ENCODE results near the gene MTM1.

MTM1 gene

DNA sequence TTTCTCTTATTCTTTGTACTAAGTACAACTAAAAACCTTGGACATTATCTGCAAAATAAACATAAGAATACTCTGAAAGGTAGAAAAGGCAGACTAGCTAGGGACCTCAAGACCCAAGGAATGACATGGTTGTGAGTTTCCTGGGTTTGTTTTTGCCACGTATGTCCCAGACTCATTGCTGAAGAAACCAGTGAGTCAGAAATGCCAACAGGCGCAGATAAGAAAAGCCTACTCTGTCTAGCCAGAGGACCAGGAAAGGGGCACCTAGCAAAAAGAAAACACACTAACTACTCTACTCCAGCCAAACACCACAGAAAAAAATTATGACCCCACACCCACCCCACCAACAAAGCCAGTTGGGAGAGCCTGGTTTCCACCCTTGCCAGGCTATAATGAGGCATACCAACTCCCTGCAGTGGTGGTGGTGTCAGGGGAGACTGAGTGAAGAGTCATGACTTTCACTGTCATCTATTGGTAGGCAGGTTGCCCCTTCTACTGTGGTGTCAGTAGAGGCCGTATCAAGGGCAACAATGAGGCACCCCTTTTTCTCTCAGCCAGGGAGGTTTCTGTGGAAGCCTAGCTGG, 135.7 kb downstream of the MTM1 start:
- Histone ChIP-seq H3K4me3 (ENCODE audit: low read length) (no peak overlapping the region), H3K4me1 (ENCODE audit: control insufficient read depth, insufficient read depth, low read length) (peaks cover 6% of the 10 kb centered on the region)

DNA sequence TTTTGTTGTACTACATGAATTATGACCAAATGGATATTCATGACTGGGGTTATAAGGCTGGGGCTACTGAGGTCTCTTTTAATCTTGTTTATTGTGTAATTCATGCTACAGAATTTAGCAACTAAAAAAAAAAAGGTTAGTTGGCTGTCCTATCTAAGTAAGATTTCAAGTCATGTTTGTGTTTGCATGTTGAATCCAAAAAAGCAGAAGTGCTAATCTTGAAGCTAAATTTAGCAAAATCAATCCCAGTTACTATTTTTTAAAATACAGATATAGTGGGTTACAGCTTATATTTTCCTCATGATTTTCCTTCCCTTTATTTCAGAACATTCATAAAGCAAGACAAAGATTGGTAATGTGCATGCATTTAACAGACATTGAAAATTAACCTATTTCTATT, 144.2 kb downstream of the MTM1 start:
- no peaks in the 10 kb centered on the region for H3K36me3 ChIP-seq (ENCODE audit: control insufficient read depth, insufficient read depth, low read length)
- H3K27me3 ChIP-seq (ENCODE audit: control insufficient read depth, insufficient read depth, low read length) = no peaks in the 10 kb centered on the region
- no peaks in the 10 kb centered on the region for H3K4me1 ChIP-seq (ENCODE audit: control insufficient read depth, insufficient read depth, low read length)
- H3K9ac ChIP-seq (ENCODE audit: low read length) = no peak overlapping the region
- H3K9me3 ChIP-seq (ENCODE audit: control insufficient read depth, low read length) = no peaks in the 10 kb centered on the region
- H3K4me3 ChIP-seq (ENCODE audit: low read length) = no peak overlapping the region

More for the DNA sequence above, 135.7 kb downstream of the MTM1 start:
- H3K36me3 ChIP-seq (ENCODE audit: control insufficient read depth, insufficient read depth, low read length) = no peaks in the 10 kb centered on the region
- H3K9me3 ChIP-seq (ENCODE audit: control insufficient read depth, low read length) = no peaks in the 10 kb centered on the region
- H3K27me3 ChIP-seq (ENCODE audit: control insufficient read depth, insufficient read depth, low read length) = no peaks in the 10 kb centered on the region
- no peak overlapping the region for H3K9ac ChIP-seq (ENCODE audit: low read length)

DNA sequence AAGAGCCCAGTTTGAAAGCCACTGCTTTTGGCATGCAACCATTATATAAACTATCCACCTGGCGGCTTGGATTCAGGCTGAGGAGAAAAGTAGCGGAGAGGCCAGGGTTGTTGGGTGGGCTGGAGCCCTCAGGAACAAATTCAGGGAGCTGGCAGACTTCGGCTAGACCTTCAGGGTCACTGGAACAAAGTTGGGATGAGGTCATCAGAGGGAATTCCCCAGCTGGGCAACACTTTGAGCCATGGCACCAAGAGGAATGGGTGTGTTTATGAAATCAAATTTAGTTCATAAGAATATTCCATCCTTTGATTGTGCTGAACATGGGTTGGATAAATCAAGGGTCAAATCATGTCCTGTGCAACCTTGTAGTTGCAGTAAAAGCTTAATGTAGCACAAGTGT, 146.8 kb downstream of the MTM1 start:
- no peaks in the 10 kb centered on the region for H3K27me3 ChIP-seq (ENCODE audit: control insufficient read depth, insufficient read depth, low read length)
- no peaks in the 10 kb centered on the region for H3K9me3 ChIP-seq (ENCODE audit: control insufficient read depth, low read length)
- no peaks in the 10 kb centered on the region for H3K4me1 ChIP-seq (ENCODE audit: control insufficient read depth, insufficient read depth, low read length)
- no peak overlapping the region for H3K4me3 ChIP-seq (ENCODE audit: low read length)
- no peak overlapping the region for H3K9ac ChIP-seq (ENCODE audit: low read length)
- H3K36me3 ChIP-seq (ENCODE audit: control insufficient read depth, insufficient read depth, low read length) = no peaks in the 10 kb centered on the region

DNA sequence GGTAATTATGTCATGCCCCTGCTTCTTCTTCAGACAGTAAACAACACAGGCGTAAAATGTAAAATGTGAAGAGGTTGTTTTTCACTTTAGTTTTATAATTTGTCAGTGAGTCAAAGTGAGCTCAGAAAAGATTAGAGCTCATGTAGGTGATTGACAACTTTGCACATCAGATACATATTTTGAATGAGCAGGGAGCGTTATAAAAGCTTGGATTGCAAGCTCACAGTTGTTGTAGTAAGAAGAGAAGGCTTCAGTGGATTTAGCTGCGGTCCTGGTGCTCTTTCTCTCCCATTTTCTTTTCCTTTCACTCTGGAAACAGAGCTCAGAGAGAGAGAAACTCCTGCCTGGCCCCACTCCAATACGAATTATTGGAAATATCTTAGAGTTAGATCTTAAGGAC, 151.2 kb downstream of the MTM1 start:
- Histone ChIP-seq H3K9me3 (ENCODE audit: control insufficient read depth, low read length) (no peaks in the 10 kb centered on the region), H3K4me1 (ENCODE audit: control insufficient read depth, insufficient read depth, low read length) (no peaks in the 10 kb centered on the region), H3K9ac (ENCODE audit: low read length) (no peak overlapping the region), H3K27me3 (ENCODE audit: control insufficient read depth, insufficient read depth, low read length) (no peaks in the 10 kb centered on the region), H3K36me3 (ENCODE audit: control insufficient read depth, insufficient read depth, low read length) (no peaks in the 10 kb centered on the region), H3K4me3 (ENCODE audit: low read length) (no peak overlapping the region)
